B cell (primary cell): ENCODE measurements around the gene TFDP1. TPM values are rescaled to one million over a fixed set of nuclear protein-coding genes. Genes with fewer than 3 reads are reported as not detected.

Experiments
- ATAC-seq: fragments of 200-7000 bp; cut with Tn5 transposase; one replicate; pipeline ENCODE4 v1.10.0; 2021; ENCODE audit warnings: low read depth, mild to moderate bottlenecking, moderate number of reproducible peaks, moderate library complexity
- CTCF ChIA-PET: fragments of 350-600 bp; sonication (Branson Sonifier 250); formaldehyde crosslinking; loops from one replicate; lab custom pipeline; 2021; ENCODE audit warnings: antibody characterized with exemption, inconsistent platforms; lab: Charles Lee
- POLR2A ChIA-PET: fragments of 350-600 bp; sonication (Branson Sonifier 250); formaldehyde crosslinking; loops from one replicate; lab custom pipeline; 2021; ENCODE audit warnings: antibody characterized with exemption; lab: Charles Lee
- DNase-seq: peaks from one replicate; pipeline ENCODE4 v3.0.0; 2013
- H2AFZ ChIP-seq: 2 replicates; pipeline ENCODE4 v1.6.1; 2012; ENCODE audit warnings: mild to moderate bottlenecking, low read depth, low read length; ENCODE audit not compliant: insufficient read depth, poor library complexity, severe bottlenecking
- H3K27ac ChIP-seq, 2 donors: 1 replicate in 1 of 2; 2 replicates in 1 of 2; pipeline ENCODE4 v1.5.1; 2012 to 2013; ENCODE audit warnings: low read length in 2 of 2, mild to moderate bottlenecking in 2 of 2, moderate library complexity in 1 of 2
- H3K27me3 ChIP-seq, 4 experiments: fragments of 200-600 bp in 1 of 4; sonication (generic) in 1 of 4; replicated peaks in 1 of 4; 1 replicate in 2 of 4; 2 replicates in 2 of 4; pipeline versions ENCODE4 v1.6.1 to v1.7.0; 2013 to 2016; ENCODE audit warnings: low read length in 3 of 4, mild to moderate bottlenecking in 2 of 4, mixed read lengths in 1 of 4, moderate library complexity in 1 of 4; ENCODE audit not compliant: insufficient read depth in 4 of 4, control insufficient read depth in 3 of 4; ENCODE audit errors: control extremely low read depth in 1 of 4
- H3K36me3 ChIP-seq, 2 experiments: replicated peaks in 1 of 2; 1 replicate in 1 of 2; 2 replicates in 1 of 2; pipeline versions ENCODE4 v1.6.1 to v1.7.1; 2013; ENCODE audit warnings: low read length in 1 of 2; ENCODE audit not compliant: insufficient read depth in 2 of 2, control insufficient read depth in 1 of 2; ENCODE audit errors: control extremely low read depth in 1 of 2, extremely low read depth in 1 of 2
- H3K4me1 ChIP-seq, 2 donors: fragments of 200-600 bp in 1 of 2; sonication (generic) in 1 of 2; 1 replicate in 1 of 2; 2 replicates in 1 of 2; pipeline versions ENCODE4 v1.5.1 to v1.6.1; 2013 to 2017; ENCODE audit warnings: low read length in 2 of 2; ENCODE audit not compliant: control insufficient read depth in 2 of 2, insufficient read depth in 2 of 2
- H3K4me2 ChIP-seq: replicated peaks from 2 replicates; pipeline ENCODE3; 2012; ENCODE audit warnings: mild to moderate bottlenecking, low read depth, low read length; ENCODE audit not compliant: poor library complexity, severe bottlenecking
- H3K4me3 ChIP-seq, 5 experiments: fragments of 200-600 bp in 1 of 5; sonication (generic) in 1 of 5; 1 replicate in 3 of 5; 2 replicates in 2 of 5; pipeline versions ENCODE4 v1.5.1 to v1.7.0; 2011 to 2016; ENCODE audit warnings: low read length in 4 of 5, mild to moderate bottlenecking in 4 of 5, low read depth in 2 of 5, control low read depth in 1 of 5, moderate library complexity in 1 of 5; ENCODE audit not compliant: insufficient read depth in 1 of 5; ENCODE audit errors: control extremely low read depth in 1 of 5, extremely low read depth in 1 of 5
- H3K79me2 ChIP-seq: fragments of 200-600 bp; sonication (generic); one replicate; pipeline ENCODE4 v1.6.0; 2016; ENCODE audit warnings: low read length; ENCODE audit not compliant: control insufficient read depth, insufficient read depth
- H3K9ac ChIP-seq: fragments of 200-600 bp; sonication (generic); 2 replicates; pipeline ENCODE4 v1.6.1; 2017; ENCODE audit warnings: mild to moderate bottlenecking, low read length, moderate library complexity
- H3K9me3 ChIP-seq, 3 donors: one replicate each; pipeline versions ENCODE4 v1.6.1 to v1.7.1; 2013; ENCODE audit warnings: low read length in 2 of 3; ENCODE audit not compliant: control insufficient read depth in 2 of 3, insufficient read depth in 1 of 3; ENCODE audit errors: control extremely low read depth in 1 of 3
- H4K20me1 ChIP-seq: 2 replicates; pipeline ENCODE4 v1.6.0; 2012; ENCODE audit warnings: mild to moderate bottlenecking, low read length; ENCODE audit not compliant: insufficient read depth, control insufficient read depth, poor library complexity, severe bottlenecking
- H3K27ac Mint-ChIP-seq: one replicate; pipeline ENCODE4 v1.8.0; 2021; ENCODE audit warnings: mixed read lengths
- H3K27me3 Mint-ChIP-seq: one replicate; pipeline ENCODE4 v1.8.0; 2021; ENCODE audit warnings: mixed read lengths
- H3K4me1 Mint-ChIP-seq: one replicate; pipeline ENCODE4 v1.8.0; 2021; ENCODE audit warnings: mixed read lengths
- H3K4me3 Mint-ChIP-seq: one replicate; pipeline ENCODE4 v1.8.0; 2021; ENCODE audit warnings: mixed read lengths
- H3K9me3 Mint-ChIP-seq: one replicate; pipeline ENCODE4 v1.8.0; 2022; ENCODE audit warnings: mixed read lengths; ENCODE audit not compliant: insufficient read depth
- CTCF ChIP-seq: fragments of 200-600 bp; IDR thresholded peaks from one replicate; pipeline ENCODE4 v1.8.0; 2022; ENCODE audit warnings: antibody characterized with exemption, mild to moderate bottlenecking
- EZH2 ChIP-seq: IDR thresholded peaks from 2 replicates; pipeline ENCODE4 v1.6.1; 2012; ENCODE audit warnings: borderline replicate concordance, low read depth, mild to moderate bottlenecking, moderate library complexity, low read length; ENCODE audit not compliant: insufficient read depth, poor library complexity, severe bottlenecking
- WGBS: methylation state at CpG from one replicate; pipeline ENCODE4 v1.1.5; 2013; ENCODE audit warnings: missing lambda C conversion rate; ENCODE audit not compliant: insufficient coverage; 5-methylcytosine and 5-hydroxymethylcytosine counted together
- intact Hi-C: fragments of 100-400 bp; cut with micrococcal nuclease; formaldehyde crosslinking; loops from one replicate; pipeline ENCODE4 v1.10.0; 2022
- polyA plus RNA-seq: library from polyadenylated mRNA; depleted of rRNA; stranded (reverse); fragments of >200 nt; gene quantifications from 2 replicates; pipeline ENCODE4 v1.2.3, GENCODE V29; 2012
- total RNA-seq, 2 donors: library from RNA; stranded (reverse); fragments of 120-200 nt in 1 of 2; gene quantifications; 1 replicate in 1 of 2; 2 replicates in 1 of 2; pipeline versions ENCODE4 v1.2.3 to v1.2.4, GENCODE V29; 2013 to 2022

TFDP1 gene
- total and polyA plus RNA-seq, 2 donors (not counting 1 experiment from before 2014, with no cell fraction given) = 19.1 to 31.1 TPM

- WGBS = 100% methylated on average over 1 of the region's 9 CpGs
- H3K27ac Mint-ChIP-seq = no peak overlapping the region
- H3K79me2 ChIP-seq = peaks cover 24% of the 10 kb centered on the region
- H3K36me3 ChIP-seq = peaks cover 0 to 16% of the 10 kb centered on the region in 2 experiments
- no peak overlapping the region for H3K4me2 ChIP-seq
- no peak overlapping the region for H3K4me3 ChIP-seq
- H3K9me3 Mint-ChIP-seq = no peaks in the 10 kb centered on the region
- H4K20me1 ChIP-seq = peaks cover 17% of the 10 kb centered on the region
- no peak overlapping the region for H2AFZ ChIP-seq
- no peak for ATAC-seq
- no peaks in the 10 kb centered on the region for H3K27me3 ChIP-seq
- H3K4me3 Mint-ChIP-seq = no peak overlapping the region
- no peaks in the 10 kb centered on the region for H3K9me3 ChIP-seq
- H3K4me1 ChIP-seq = no peaks in the 10 kb centered on the region
- ChIA-PET CTCF (no interaction called here), POLR2A (no interaction called here)
- intact Hi-C loops = no loop called here
- peaks cover 2% of the 10 kb centered on the region for H3K4me1 Mint-ChIP-seq
- no peak overlapping the region for H3K27ac ChIP-seq
- H3K9ac ChIP-seq = no peak overlapping the region
- H3K27me3 Mint-ChIP-seq = no peaks in the 10 kb centered on the region
- TF ChIP-seq EZH2 (no peak), CTCF (no peak)
- no peak for DNase-seq
Measured at GRCh38 chr13:113550453-113550852, 34.1 kb upstream of the TFDP1 start.

- H3K36me3 ChIP-seq = peaks cover 0 to 16% of the 10 kb centered on the region in 2 experiments
- intact Hi-C loops = no loop called here
- Mint-ChIP-seq H3K4me1 (peaks cover 2% of the 10 kb centered on the region), H3K27ac (no peak overlapping the region), H3K9me3 (no peaks in the 10 kb centered on the region), H3K27me3 (no peaks in the 10 kb centered on the region), H3K4me3 (no peak overlapping the region)
- no peak overlapping the region for H2AFZ ChIP-seq
- H3K4me3 ChIP-seq = no peak overlapping the region
- POLR2A ChIA-PET = no interaction called here
- TF ChIP-seq EZH2 (no peak), CTCF (no peak)
- H3K9ac ChIP-seq = no peak overlapping the region
- H3K4me1 ChIP-seq = no peaks in the 10 kb centered on the region
- H4K20me1 ChIP-seq = peaks cover 9% of the 10 kb centered on the region
- DNase-seq = no peak
- 84% methylated on average over 13 of the region's 16 CpGs for WGBS
- H3K9me3 ChIP-seq = no peaks in the 10 kb centered on the region
- H3K4me2 ChIP-seq = no peak overlapping the region
- no peak overlapping the region for H3K27ac ChIP-seq
- ATAC-seq = no peak
- H3K79me2 ChIP-seq = peaks cover 15% of the 10 kb centered on the region
- no peaks in the 10 kb centered on the region for H3K27me3 ChIP-seq
- CTCF ChIA-PET = no interaction called here
Measured at GRCh38 chr13:113551081-113552000, 33.2 kb upstream of the TFDP1 start.
